Measurements from ENCODE around the gene AP5B1. TPM values are rescaled to one million over a fixed set of nuclear protein-coding genes. Genes with fewer than 3 reads are reported as not detected.

Gene AP5B1
- total and polyA plus RNA-seq, 9 of the 15 experiments (the other 6 are each of a cell fraction or from before 2014, with no cell fraction given): 0.51 to 24.2 (median 5.1) TPM

DNA sequence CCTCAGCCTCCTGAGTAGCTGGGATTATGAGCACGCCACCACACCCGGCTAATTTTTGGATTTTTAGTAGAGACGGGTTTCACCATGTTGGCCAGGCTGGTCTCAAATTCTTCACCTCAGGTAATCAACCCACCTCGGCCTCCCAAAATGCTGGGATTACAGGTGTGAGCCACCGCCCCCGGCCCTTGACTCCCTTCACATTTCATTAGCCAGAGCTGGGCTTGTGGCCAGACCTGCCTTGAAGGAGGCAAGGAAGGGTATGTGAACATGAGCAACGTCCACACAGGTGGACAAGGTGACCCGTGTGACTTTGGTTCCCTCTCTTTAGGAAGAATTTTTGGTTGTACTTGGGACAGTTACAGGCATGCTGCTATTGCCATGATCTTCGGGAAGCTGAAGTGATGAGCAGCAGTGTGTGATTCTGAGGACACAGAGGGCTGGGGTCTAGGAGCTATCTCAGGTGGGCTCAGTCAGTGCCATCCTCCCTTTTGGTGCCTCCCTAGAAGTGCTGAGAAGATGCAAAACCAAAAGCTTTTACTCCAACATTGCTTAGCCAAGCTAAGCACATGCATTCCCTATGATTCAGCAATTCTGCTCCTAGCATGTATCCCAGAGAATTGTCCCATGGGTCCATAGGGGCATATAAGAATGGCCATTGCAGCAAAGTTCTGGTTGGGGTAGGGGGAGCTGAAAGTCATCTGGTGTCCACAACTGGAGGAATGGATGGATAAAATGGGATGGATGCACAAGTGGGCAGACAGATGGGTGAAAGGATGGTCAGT lies 6.1 kb downstream of the AP5B1 start:
- Histone ChIP-seq H4K20me1 (replicated peaks; ENCODE audit: control insufficient read depth, insufficient read depth, low read length) (peaks cover 7% of the 10 kb centered on the region; the same call in 1 of the 2 replicates), H3K4me3 (no peak overlapping the region), H3K27ac (ENCODE audit: extremely low read depth, low read depth, low read length) (no peak overlapping the region), H3K9me1 (ENCODE audit: control insufficient read depth, insufficient read depth, low read length) (peaks cover 12% of the 10 kb centered on the region), H3K4me2 (ENCODE audit: insufficient read depth, low read length) (no peak overlapping the region), H3K36me3 (ENCODE audit: control insufficient read depth, insufficient read depth, low read length) (peaks cover 36% of the 10 kb centered on the region; the same call in 2 of the 3 replicates), H3K4me1 (replicated peaks in 1 of 2; ENCODE audit: control insufficient read depth in 2 of 2, insufficient read depth in 2 of 2, low read length in 2 of 2) (peaks cover 7 to 22% of the 10 kb centered on the region in 2 experiments; a peak in 4 of 5 replicates), H2AFZ (ENCODE audit: low read depth, low read length) (no peak overlapping the region), H3K27me3 (ENCODE audit: control insufficient read depth in 2 of 2, insufficient read depth in 2 of 2, low read length in 2 of 2) (no peaks in the 10 kb centered on the region), H3K9ac (ENCODE audit: insufficient read depth in 1 of 2, low read depth in 2 of 2, low read length in 2 of 2) (no peak overlapping the region), H3K79me2 (ENCODE audit: control insufficient read depth, insufficient read depth, low read length) (peaks cover 13% of the 10 kb centered on the region), H3K9me3 (replicated peaks; ENCODE audit: control insufficient read depth, insufficient read depth, low read depth, low read length) (no peaks in the 10 kb centered on the region)
- POLR2A ChIA-PET: interaction anchor here (0.6 to 1.1 kb wide), 4 partner anchors 10 to 163 kb away, joined by 3 to 6 read pairs (median 4); no protein-coding TSS in a partner anchor
- no TSS peak for BruUV-seq (replicated peaks)
- WGBS (ENCODE audit: insufficient coverage, low coverage, missing lambda C conversion rate): 85% methylated on average over 9 of the region's 9 CpGs
- in situ Hi-C loops (cut with MboI): no loop called here
- no peak for TF ChIP-seq SMAD1 (IDR thresholded peaks at IDR 0.05; ENCODE audit: low read depth, low read length, partially characterized antibody)
- peak; percentile 33; the same call in 1 of the 2 replicates for TF ChIP-seq C11orf30 (IDR thresholded peaks at IDR 0.05; ENCODE audit: low read depth)
- TF ChIP-seq MED1 (CRISPR knock-in tag; IDR thresholded peaks at IDR 0.05; ENCODE audit: borderline replicate concordance): no peak
- CTCF ChIA-PET (ENCODE audit: low intra/inter-chr PET ratio): no interaction called here
- ATAC-seq: no peak
- intact Hi-C loops (cut with micrococcal nuclease): loop anchor here (5.0 kb wide), 1 partner anchor 62 kb away; the partner anchor contains the start of gene KAT5
- no peak for DNase-seq (ENCODE audit: extremely low read depth in 1 of 4, low spot score in 3 of 4)
- FAIRE-seq: no peak
